Measurements from ENCODE around the gene NTM.

GRCh38 chr11:132006884-132007580 lies 636.6 kb downstream of the NTM start:
- TF ChIP-seq CTCF (IDR thresholded peaks at IDR 0.05) (no peak), KAT7 (CRISPR knock-in tag; IDR thresholded peaks at IDR 0.05; ENCODE audit: borderline replicate concordance) (no peak), ESRRA (CRISPR knock-in tag; IDR thresholded peaks at IDR 0.05; ENCODE audit: borderline replicate concordance) (no peak), SOX15 (CRISPR knock-in tag; IDR thresholded peaks at IDR 0.05) (no peak), NR2C2 (CRISPR knock-in tag; IDR thresholded peaks at IDR 0.05) (no peak), ZNF263 (CRISPR knock-in tag; IDR thresholded peaks at IDR 0.05; ENCODE audit: low read depth) (no peak), FOXP4 (CRISPR knock-in tag; IDR thresholded peaks at IDR 0.05) (no peak), EMX1 (CRISPR knock-in tag; IDR thresholded peaks at IDR 0.05) (no peak), NR1H2 (CRISPR knock-in tag; IDR thresholded peaks at IDR 0.05) (no peak), PREB (CRISPR knock-in tag; IDR thresholded peaks at IDR 0.05; ENCODE audit: borderline replicate concordance) (no peak), ATF2 (CRISPR knock-in tag; IDR thresholded peaks at IDR 0.05; ENCODE audit: borderline replicate concordance, low read depth) (no peak), CREM (CRISPR knock-in tag; IDR thresholded peaks at IDR 0.05) (no peak), E2F4 (CRISPR knock-in tag; IDR thresholded peaks at IDR 0.05; ENCODE audit: borderline replicate concordance, low read depth) (no peak), CDX4 (CRISPR knock-in tag; IDR thresholded peaks at IDR 0.05; ENCODE audit: borderline replicate concordance) (no peak)
